ENCODE results near the gene DCDC2. TPM values are rescaled to one million over a fixed set of nuclear protein-coding genes. Genes with fewer than 3 reads are reported as not detected.
"Not testable (repeated sequence)": the region's sequence is repeated elsewhere in the genome, so short reads cannot be mapped to it uniquely, and the experiment has no call there.

DCDC2 gene
- total and polyA plus RNA-seq, 4 donors, result 0.13 TPM; not detected in 3

- Histone ChIP-seq H3K4me3 (ENCODE audit: low read length in 2 of 2) (no peak overlapping the region), H3K36me3 (ENCODE audit: control insufficient read depth in 1 of 2, insufficient read depth in 2 of 2, low read length in 1 of 2) (no peaks in the 10 kb centered on the region)
- 88% methylated on average over 4 of the region's 4 CpGs for WGBS, 2 donors
Measured at GRCh38 chr6:24306038-24306437, 51.8 kb downstream of the DCDC2 start.

GRCh38 chr6:24296944-24297343 lies 60.9 kb downstream of the DCDC2 start:
- ATAC-seq (ENCODE audit: low FRiP score), result no peak
- 44 to 100% methylated on average over 1 of the region's 1 CpG for WGBS, 2 donors
- H3K27me3 ChIP-seq (ENCODE audit: control insufficient read depth in 1 of 2, insufficient read depth in 2 of 2, low read length in 1 of 2), result peaks cover 0 to 2% of the 10 kb centered on the region in 2 donors
- H3K9me3 ChIP-seq (ENCODE audit: control insufficient read depth, low read length), result peaks cover 2% of the 10 kb centered on the region
- intact Hi-C loops (cut with DNase I), result no loop called here
- H3K4me3 ChIP-seq (ENCODE audit: low read length in 2 of 2), result no peak overlapping the region
- no peaks in the 10 kb centered on the region for H3K4me1 ChIP-seq (ENCODE audit: control insufficient read depth in 1 of 2, insufficient read depth in 2 of 2, low read length in 2 of 2)
- H3K27ac ChIP-seq (ENCODE audit: low read depth in 1 of 2, low read length in 2 of 2), result no peak overlapping the region
- no peak for DNase-seq
- H3K36me3 ChIP-seq (ENCODE audit: control insufficient read depth in 1 of 2, insufficient read depth in 2 of 2, low read length in 1 of 2), result no peaks in the 10 kb centered on the region

More at GRCh38 chr6:24306038-24306437, 51.8 kb downstream of the DCDC2 start:
- Histone ChIP-seq H3K27ac (ENCODE audit: low read depth in 1 of 2, low read length in 2 of 2) (no peak overlapping the region), H3K4me1 (ENCODE audit: control insufficient read depth in 1 of 2, insufficient read depth in 2 of 2, low read length in 2 of 2) (no peaks in the 10 kb centered on the region), H3K9me3 (ENCODE audit: control insufficient read depth, low read length) (no peaks in the 10 kb centered on the region), H3K27me3 (ENCODE audit: control insufficient read depth in 1 of 2, insufficient read depth in 2 of 2, low read length in 1 of 2) (no peaks in the 10 kb centered on the region)
- intact Hi-C loops (cut with DNase I), result no loop called here
- no peak for DNase-seq
- ATAC-seq (ENCODE audit: low FRiP score), result no peak

GRCh38 chr6:24293852-24294251 lies 64.0 kb downstream of the DCDC2 start:
- H3K9me3 ChIP-seq (ENCODE audit: control insufficient read depth, low read length); H3K27me3 ChIP-seq (ENCODE audit: control insufficient read depth in 1 of 2, insufficient read depth in 2 of 2, low read length in 1 of 2); H3K27ac ChIP-seq (ENCODE audit: low read depth in 1 of 2, low read length in 2 of 2); ATAC-seq (ENCODE audit: low FRiP score); DNase-seq; intact Hi-C loops (cut with DNase I); H3K4me1 ChIP-seq (ENCODE audit: control insufficient read depth in 1 of 2, insufficient read depth in 2 of 2, low read length in 2 of 2); H3K36me3 ChIP-seq (ENCODE audit: control insufficient read depth in 1 of 2, insufficient read depth in 2 of 2, low read length in 1 of 2); H3K4me3 ChIP-seq (ENCODE audit: low read length in 2 of 2): not testable (repeated sequence)
- 86 to 92% methylated on average over 2 of the region's 2 CpGs for WGBS, 2 donors

GRCh38 chr6:24287239-24287638 lies 70.6 kb downstream of the DCDC2 start:
- WGBS, 2 donors, result 88 to 89% methylated on average over 5 of the region's 5 CpGs
- H3K4me3 ChIP-seq (ENCODE audit: low read length in 2 of 2), result no peak overlapping the region
- intact Hi-C loops (cut with DNase I), result no loop called here
- ATAC-seq (ENCODE audit: low FRiP score) (no peak), DNase-seq (no peak)
- H3K27me3 ChIP-seq (ENCODE audit: control insufficient read depth in 1 of 2, insufficient read depth in 2 of 2, low read length in 1 of 2), result no peaks in the 10 kb centered on the region
- no peaks in the 10 kb centered on the region for H3K9me3 ChIP-seq (ENCODE audit: control insufficient read depth, low read length)
- H3K4me1 ChIP-seq (ENCODE audit: control insufficient read depth in 1 of 2, insufficient read depth in 2 of 2, low read length in 2 of 2), result no peaks in the 10 kb centered on the region
- H3K27ac ChIP-seq (ENCODE audit: low read depth in 1 of 2, low read length in 2 of 2), result no peak overlapping the region
- no peaks in the 10 kb centered on the region for H3K36me3 ChIP-seq (ENCODE audit: control insufficient read depth in 1 of 2, insufficient read depth in 2 of 2, low read length in 1 of 2)

- WGBS, 2 donors, result 83 to 84% methylated on average over 10 of the region's 10 CpGs
- no peaks in the 10 kb centered on the region for H3K4me1 ChIP-seq (ENCODE audit: control insufficient read depth in 1 of 2, insufficient read depth in 2 of 2, low read length in 2 of 2)
- H3K27me3 ChIP-seq (ENCODE audit: control insufficient read depth in 1 of 2, insufficient read depth in 2 of 2, low read length in 1 of 2), result no peaks in the 10 kb centered on the region
- no peak overlapping the region for H3K27ac ChIP-seq (ENCODE audit: low read depth in 1 of 2, low read length in 2 of 2)
- DNase-seq (no peak), ATAC-seq (ENCODE audit: low FRiP score) (no peak)
- intact Hi-C loops (cut with DNase I), result loop anchor here in 1 of 2 donors (5.0 kb wide), 1 partner anchor 108 kb away; no protein-coding TSS in a partner anchor
- no peak overlapping the region for H3K4me3 ChIP-seq (ENCODE audit: low read length in 2 of 2)
- no peaks in the 10 kb centered on the region for H3K36me3 ChIP-seq (ENCODE audit: control insufficient read depth in 1 of 2, insufficient read depth in 2 of 2, low read length in 1 of 2)
- no peaks in the 10 kb centered on the region for H3K9me3 ChIP-seq (ENCODE audit: control insufficient read depth, low read length)
Measured at GRCh38 chr6:24284006-24284405, 73.9 kb downstream of the DCDC2 start.

- Histone ChIP-seq H3K27ac (ENCODE audit: low read depth in 1 of 2, low read length in 2 of 2) (no peak overlapping the region), H3K4me1 (ENCODE audit: control insufficient read depth in 1 of 2, insufficient read depth in 2 of 2, low read length in 2 of 2) (no peaks in the 10 kb centered on the region), H3K27me3 (ENCODE audit: control insufficient read depth in 1 of 2, insufficient read depth in 2 of 2, low read length in 1 of 2) (no peaks in the 10 kb centered on the region), H3K4me3 (ENCODE audit: low read length in 2 of 2) (peak overlapping the region in 1 of 2 donors; percentile 48), H3K9me3 (ENCODE audit: control insufficient read depth, low read length) (no peaks in the 10 kb centered on the region), H3K36me3 (ENCODE audit: control insufficient read depth in 1 of 2, insufficient read depth in 2 of 2, low read length in 1 of 2) (no peaks in the 10 kb centered on the region)
- intact Hi-C loops (cut with DNase I), result loop anchor here in 1 of 2 donors (5.0 kb wide), 1 partner anchor 109 kb away; no protein-coding TSS in a partner anchor
- 4 to 5% methylated on average over 10 of the region's 10 CpGs for WGBS, 2 donors
- DNase-seq (peak in 1 of 2 donors; percentile 88), ATAC-seq (ENCODE audit: low FRiP score) (peak; percentile 70)
Measured at GRCh38 chr6:24283043-24283985, 74.5 kb downstream of the DCDC2 start.

- Histone ChIP-seq H3K36me3 (ENCODE audit: control insufficient read depth in 1 of 2, insufficient read depth in 2 of 2, low read length in 1 of 2) (no peaks in the 10 kb centered on the region), H3K27ac (ENCODE audit: low read depth in 1 of 2, low read length in 2 of 2) (no peak overlapping the region), H3K4me1 (ENCODE audit: control insufficient read depth in 1 of 2, insufficient read depth in 2 of 2, low read length in 2 of 2) (no peaks in the 10 kb centered on the region), H3K27me3 (ENCODE audit: control insufficient read depth in 1 of 2, insufficient read depth in 2 of 2, low read length in 1 of 2) (no peaks in the 10 kb centered on the region), H3K4me3 (ENCODE audit: low read length in 2 of 2) (no peak overlapping the region), H3K9me3 (ENCODE audit: control insufficient read depth, low read length) (no peaks in the 10 kb centered on the region)
- DNase-seq (no peak), ATAC-seq (ENCODE audit: low FRiP score) (no peak)
- intact Hi-C loops (cut with DNase I), result no loop called here
- 3 to 5% methylated on average over 1 of the region's 1 CpG for WGBS, 2 donors
Measured at GRCh38 chr6:24274441-24275083, 83.3 kb downstream of the DCDC2 start.

- Histone ChIP-seq H3K9me3 (ENCODE audit: control insufficient read depth, low read length) (no peaks in the 10 kb centered on the region), H3K36me3 (ENCODE audit: control insufficient read depth in 1 of 2, insufficient read depth in 2 of 2, low read length in 1 of 2) (no peaks in the 10 kb centered on the region), H3K27ac (ENCODE audit: low read depth in 1 of 2, low read length in 2 of 2) (no peak overlapping the region), H3K27me3 (ENCODE audit: control insufficient read depth in 1 of 2, insufficient read depth in 2 of 2, low read length in 1 of 2) (no peaks in the 10 kb centered on the region), H3K4me3 (ENCODE audit: low read length in 2 of 2) (no peak overlapping the region), H3K4me1 (ENCODE audit: control insufficient read depth in 1 of 2, insufficient read depth in 2 of 2, low read length in 2 of 2) (no peaks in the 10 kb centered on the region)
- no peak for DNase-seq
- ATAC-seq (ENCODE audit: low FRiP score), result no peak
- intact Hi-C loops (cut with DNase I), result no loop called here
- WGBS, 2 donors, result 63 to 66% methylated on average over 7 of the region's 7 CpGs
Measured at GRCh38 chr6:24273096-24273870, 84.6 kb downstream of the DCDC2 start.
